Bone marrow (tissue), 2 donors: ENCODE measurements around the gene MCRIP1.
A peak's percentile ranks its signal among the peaks of the same experiment; 100 is the strongest.

ENCODE experiments used
- DNase-seq, 2 donors: peaks; one replicate each; lab custom pipeline; 2025; lab: John Stamatoyannopoulos, UW

The MCRIP1 gene, protein sequence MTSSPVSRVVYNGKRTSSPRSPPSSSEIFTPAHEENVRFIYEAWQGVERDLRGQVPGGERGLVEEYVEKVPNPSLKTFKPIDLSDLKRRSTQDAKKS

GRCh38 chr17:81833160-81833920, at the start of gene MCRIP1:
Gene MCRIP1 (minus strand): TSS chr17:81833291. CDS start chr17:81824506, 8,785 bp downstream.
- DNase-seq = peak; percentile 72 to 81

- no peak for DNase-seq
These were observed 46.0 kb upstream of the MCRIP1 start for GRCh38 chr17:81879121-81879520.

- no peak for DNase-seq
These were observed 45.2 kb upstream of the MCRIP1 start for GRCh38 chr17:81878294-81878693.

- DNase-seq = no peak
These were observed 44.5 kb upstream of the MCRIP1 start for GRCh38 chr17:81877569-81877968.

DNA sequence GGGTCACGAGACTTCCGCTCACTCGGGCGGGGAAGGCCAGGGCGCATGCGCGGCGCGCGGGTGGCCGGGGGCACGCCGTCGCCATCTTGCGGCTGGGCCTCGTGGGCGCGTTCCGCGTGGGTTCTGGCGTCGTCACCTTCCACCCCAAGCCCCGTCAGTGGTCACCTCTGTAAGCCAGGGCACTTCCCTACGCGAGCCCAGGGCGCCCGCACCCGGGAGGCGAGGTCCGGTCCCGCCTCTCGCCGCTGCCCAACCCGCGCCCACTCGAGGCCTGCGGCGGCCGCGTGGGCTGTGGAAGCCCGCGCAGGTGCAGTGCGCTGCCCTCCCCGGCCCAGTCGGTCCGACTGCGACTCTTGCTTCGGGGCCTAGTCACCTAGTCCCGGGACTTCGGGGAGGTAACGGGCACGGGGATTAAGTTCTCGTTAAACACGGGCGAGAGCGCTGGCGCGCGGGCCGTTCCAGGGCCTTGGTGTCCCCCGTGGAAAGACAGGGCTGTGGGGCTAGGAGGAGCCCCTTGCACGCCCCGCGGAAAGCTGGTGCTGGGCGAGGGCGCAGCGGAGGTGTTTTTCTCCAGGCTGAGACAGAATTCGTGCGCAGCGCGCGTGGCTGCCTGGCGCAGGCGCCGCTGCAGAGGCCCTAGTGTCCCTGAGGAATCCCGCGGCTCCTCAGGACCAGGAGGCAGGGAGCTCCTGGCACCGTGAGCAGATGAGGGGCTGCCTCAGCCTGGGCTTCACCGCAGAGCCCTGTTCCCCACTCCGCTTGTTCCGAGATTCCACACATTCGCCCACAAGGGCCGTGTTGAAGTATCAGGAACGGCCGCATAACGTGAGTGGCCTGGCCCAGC, 38.5 kb upstream of the MCRIP1 start:
- DNase-seq = peak; percentile 54 to 88

DNA sequence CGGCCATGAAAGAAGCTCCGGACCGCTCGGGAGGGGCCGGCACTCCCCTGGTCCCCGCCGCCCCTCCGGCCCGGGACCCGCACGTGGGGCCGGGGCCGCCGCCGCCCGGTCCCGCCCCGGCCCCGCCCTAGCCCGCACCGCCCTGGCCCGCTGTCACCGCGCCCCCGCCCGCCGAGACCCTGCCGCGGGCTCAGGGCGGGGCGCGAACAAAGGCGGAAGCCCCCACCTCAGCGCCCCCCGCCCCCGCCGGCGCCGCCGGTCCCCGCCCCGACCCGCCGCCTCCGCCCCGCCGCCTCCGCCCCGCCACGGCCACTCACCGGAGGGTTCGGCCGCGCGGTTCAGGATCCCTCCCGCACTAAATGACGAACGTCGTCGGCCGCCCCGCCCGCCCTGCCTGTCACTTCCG, 37.9 kb upstream of the MCRIP1 start, which contains the start of gene ARHGDIA:
ARHGDIA (minus strand) TSS at position 357 of the 406 bp plus-strand sequence. CDS start 1,407 bp downstream, outside the sequence.
- DNase-seq = no peak

GRCh38 chr17:81870131-81870980, 37.3 kb upstream of the MCRIP1 start:
- DNase-seq = peak in 1 of 2 donors; percentile 26

GRCh38 chr17:81869221-81870130, 36.4 kb upstream of the MCRIP1 start:
- DNase-seq = peak in 1 of 2 donors; percentile 12

DNA sequence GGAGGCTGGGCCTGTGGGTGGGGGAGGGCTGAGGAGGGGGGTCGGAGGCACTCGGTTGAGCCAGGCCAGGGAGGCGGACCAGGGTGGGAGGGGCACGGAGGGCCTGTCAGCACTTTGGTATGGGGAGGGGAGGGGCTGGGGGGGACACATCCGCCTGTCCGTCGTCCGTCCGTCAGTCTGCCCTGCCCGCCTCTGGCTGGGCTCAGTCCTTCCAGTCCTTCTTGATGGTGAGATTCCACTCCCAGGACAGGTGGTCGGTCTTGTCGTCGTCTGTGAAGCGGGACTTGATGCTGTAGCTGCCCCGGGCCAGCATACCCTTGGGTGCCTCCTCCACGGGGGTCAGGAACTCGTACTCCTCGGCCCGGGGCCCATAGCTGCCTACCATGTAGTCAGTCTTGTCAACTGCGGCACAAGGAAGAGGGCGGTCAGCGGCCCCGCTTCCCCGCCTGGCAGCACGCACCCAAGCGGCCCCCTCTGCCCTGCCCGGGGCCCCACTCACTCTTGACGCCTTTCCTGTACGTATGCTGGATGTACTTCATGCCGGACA, 35.7 kb upstream of the MCRIP1 start:
- no peak for DNase-seq

DNA sequence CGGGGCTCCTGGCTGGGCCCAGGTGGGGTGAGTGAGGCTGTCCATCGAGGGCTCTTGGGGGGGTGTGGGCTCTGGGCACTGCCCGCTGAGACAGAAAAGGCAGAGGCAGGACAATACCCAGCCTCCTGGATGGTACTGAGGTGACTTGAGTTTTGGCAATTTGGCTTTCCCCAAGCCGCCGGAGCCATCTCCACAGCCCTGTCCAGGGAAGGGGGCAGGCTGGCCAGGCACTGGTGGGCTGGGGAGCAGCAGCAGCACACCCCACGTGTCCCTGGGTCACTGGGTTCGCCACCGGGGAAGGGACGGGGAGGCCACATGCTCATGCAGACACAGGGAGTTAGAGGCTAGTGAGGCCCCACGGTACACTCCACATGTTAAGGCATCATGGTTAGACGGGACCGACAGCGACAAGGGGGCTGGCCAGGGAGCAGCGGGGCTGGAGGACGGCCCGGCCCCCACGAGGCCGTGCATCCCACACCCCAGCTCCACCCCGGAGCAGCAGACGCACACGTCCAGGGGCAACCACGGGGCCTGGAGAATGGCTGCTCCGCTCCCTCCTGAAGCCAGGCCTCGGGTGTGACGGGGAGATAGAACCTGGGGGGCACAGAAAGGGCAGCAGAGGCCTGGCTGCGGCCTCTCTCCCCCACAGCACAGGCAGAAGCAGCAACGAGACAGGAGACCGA, 35.0 kb upstream of the MCRIP1 start:
- no peak for DNase-seq

GRCh38 chr17:81867170-81867990, 34.3 kb upstream of the MCRIP1 start:
- DNase-seq = no peak

DNA sequence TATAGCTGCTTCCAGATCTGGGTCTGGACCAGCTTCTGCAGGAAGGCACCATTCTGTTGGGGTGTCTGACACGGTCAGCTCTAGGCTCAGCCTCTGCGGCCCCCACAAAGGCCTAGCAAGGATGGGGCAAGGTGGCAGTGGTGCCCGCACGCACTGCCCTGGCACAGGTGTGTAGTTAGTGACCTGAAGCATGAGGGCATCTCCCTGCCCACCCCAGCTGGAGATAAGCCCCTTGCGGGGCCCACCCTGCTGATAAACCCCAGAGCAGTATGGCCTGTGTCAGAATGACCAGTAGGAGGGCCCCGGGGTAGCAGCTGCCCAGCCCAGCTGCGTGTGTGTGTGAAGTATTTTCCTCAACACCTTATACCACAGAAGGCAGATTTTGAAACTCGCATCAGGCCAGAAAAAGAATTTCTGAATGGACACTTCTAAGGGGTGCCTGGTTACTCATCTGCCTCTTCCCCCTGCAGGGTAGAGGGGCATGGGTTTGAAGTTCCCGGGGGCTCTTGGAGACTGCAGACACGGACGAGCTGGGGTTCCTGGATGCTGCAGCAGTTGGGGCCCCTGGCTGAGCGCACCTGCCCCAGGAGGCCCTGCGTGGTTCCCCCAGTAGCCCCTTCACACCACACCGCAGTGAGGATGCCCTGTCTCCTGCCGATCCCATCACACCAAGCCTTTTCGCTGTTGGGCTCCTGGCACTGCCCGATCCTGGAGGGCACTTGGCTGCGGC, 33.5 kb upstream of the MCRIP1 start:
- DNase-seq = no peak

DNA sequence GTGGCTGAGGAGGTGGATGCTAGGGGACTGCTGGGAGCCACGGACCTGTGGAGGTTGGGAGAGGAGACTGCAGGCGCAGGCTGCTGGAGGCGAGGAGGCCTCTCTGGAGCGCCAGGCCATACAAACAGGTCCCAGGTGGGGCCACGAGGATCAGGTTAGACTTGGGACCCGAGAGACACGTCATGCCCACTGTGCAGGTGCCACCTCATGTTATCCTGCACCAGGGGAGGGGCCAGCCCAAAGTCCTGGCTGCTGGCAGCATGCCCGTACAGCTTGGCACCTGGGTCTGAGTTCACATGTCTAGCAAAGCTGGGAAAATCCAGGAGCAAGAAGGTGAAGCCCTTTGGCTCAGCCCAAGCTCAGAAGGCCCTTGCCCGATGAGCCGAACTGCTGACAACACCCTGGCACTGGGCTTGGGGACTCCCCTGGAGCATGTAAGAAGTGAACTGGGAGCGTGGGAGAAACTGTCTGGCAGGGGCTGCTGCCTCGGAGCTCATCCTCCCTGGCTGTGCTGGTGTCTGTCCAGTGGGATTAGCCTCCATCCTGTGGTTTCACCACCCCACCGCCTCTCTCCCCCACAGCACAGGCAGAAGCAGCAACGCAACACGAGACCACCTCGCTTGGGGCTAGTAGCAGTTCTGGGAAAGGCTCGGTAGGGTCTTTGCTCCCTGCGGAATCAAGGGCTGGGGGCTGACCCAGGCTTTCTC, 32.8 kb upstream of the MCRIP1 start:
- no peak for DNase-seq

DNA sequence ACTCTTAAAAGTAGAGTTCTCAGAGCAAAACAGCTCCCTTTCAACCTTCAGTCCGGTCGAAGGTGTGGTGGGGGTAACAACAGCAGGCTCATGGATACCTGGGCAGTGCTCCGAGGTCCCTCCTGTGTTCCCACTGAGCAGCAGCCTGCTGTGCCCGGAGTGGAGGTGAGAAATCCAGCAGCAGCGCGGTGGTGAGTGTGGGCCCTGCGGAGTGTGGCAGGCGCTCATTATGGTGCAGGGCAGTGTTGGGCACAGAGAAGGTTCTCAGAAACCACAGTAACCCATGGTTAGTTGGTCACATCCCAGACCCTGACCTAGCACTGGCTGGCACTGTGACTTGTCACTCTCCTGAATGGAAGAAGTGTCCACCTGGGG, 32.3 kb upstream of the MCRIP1 start:
- no peak for DNase-seq

- no peak for DNase-seq
These were observed 31.0 kb upstream of the MCRIP1 start for GRCh38 chr17:81863833-81864768.

GRCh38 chr17:81863123-81863675, 30.1 kb upstream of the MCRIP1 start:
- DNase-seq = no peak
